Lung (tissue), 12 donors: ENCODE measurements around the gene DPH7. TPM values are rescaled to one million over a fixed set of nuclear protein-coding genes. Genes with fewer than 3 reads are reported as not detected.

Source experiments
- ATAC-seq: fragments of 200-7000 bp; cut with Tn5 transposase; one replicate; pipeline ENCODE4 v1.9.1; 2020; ENCODE audit warnings: moderate number of reproducible peaks; ENCODE audit not compliant: insufficient read depth, low FRiP score
- DNase-seq, 3 donors: peaks; one replicate each; pipeline ENCODE4 v3.0.0-alpha.2; 2013 to 2017
- H3K27ac ChIP-seq, 2 donors: one replicate each; pipeline ENCODE4 v1.5.1; 2013; ENCODE audit warnings: mild to moderate bottlenecking in 2 of 2, moderate library complexity in 2 of 2, control low read depth in 1 of 2, inconsistent platforms in 1 of 2, low read depth in 1 of 2, low read length in 1 of 2
- H3K27me3 ChIP-seq, 3 donors: one replicate each; pipeline ENCODE4 v1.5.1; 2013; ENCODE audit warnings: low read length in 2 of 3; ENCODE audit not compliant: control insufficient read depth in 3 of 3, insufficient read depth in 3 of 3
- H3K36me3 ChIP-seq, 4 donors: one replicate each; pipeline ENCODE4 v1.5.1; 2013; ENCODE audit warnings: low read length in 4 of 4, mild to moderate bottlenecking in 1 of 4, moderate library complexity in 1 of 4; ENCODE audit not compliant: control insufficient read depth in 4 of 4, insufficient read depth in 4 of 4
- H3K4me1 ChIP-seq, 5 donors: one replicate each; pipeline ENCODE4 v1.5.1; 2013; ENCODE audit warnings: low read length in 5 of 5, mild to moderate bottlenecking in 2 of 5, moderate library complexity in 1 of 5; ENCODE audit not compliant: control insufficient read depth in 5 of 5, insufficient read depth in 5 of 5
- H3K4me3 ChIP-seq: one replicate; pipeline ENCODE4 v1.5.1; 2013; ENCODE audit warnings: mild to moderate bottlenecking, control low read depth, moderate library complexity
- H3K9ac ChIP-seq, 2 donors: one replicate each; pipeline ENCODE4 v1.5.1; 2013; ENCODE audit warnings: low read length in 2 of 2, control low read depth in 1 of 2; ENCODE audit not compliant: insufficient read depth in 1 of 2
- H3K9me3 ChIP-seq, 4 donors: one replicate each; pipeline ENCODE4 v1.5.1; 2013; ENCODE audit warnings: low read length in 3 of 4, mild to moderate bottlenecking in 1 of 4, moderate library complexity in 1 of 4; ENCODE audit not compliant: control insufficient read depth in 4 of 4, insufficient read depth in 3 of 4
- CTCF ChIP-seq: IDR thresholded peaks from 2 replicates; pipeline ENCODE4 v1.5.1; 2012; ENCODE audit warnings: mild to moderate bottlenecking; ENCODE audit errors: control extremely low read depth, extremely low read depth
- WGBS, 2 donors: extraction: QIAGEN DNeasy Blood & Tissue Kit; methylation state at CpG; one replicate each; pipeline ENCODE4 v1.1.7; 2013; 5-methylcytosine and 5-hydroxymethylcytosine counted together
- polyA plus RNA-seq, 2 donors: library from polyadenylated mRNA; stranded (reverse); fragments of 200-250 nt; gene quantifications; one replicate each; pipeline ENCODE4 v1.2.1, GENCODE V29; 2013
- total RNA-seq, 2 donors: library from RNA; depleted of rRNA in 1 of 2; stranded (reverse); fragments of >200 nt in 1 of 2; gene quantifications; one replicate each; pipeline ENCODE4 v1.2.1, GENCODE V29; 2014 to 2021
- donor health status: control.
- donor health status: control.
- donor health status: Bipolar disorder and iron deficiency.
- donor health status: healthy.
- donor health status: DM: yes; HTN: yes; CAD: no.

The DPH7 gene
- total and polyA plus RNA-seq, 4 donors, result 23.6 to 36.5 (median 30.3) TPM

- no peaks in the 10 kb centered on the region for H3K27me3 ChIP-seq
- no peak overlapping the region for H3K9ac ChIP-seq
- no peak for ATAC-seq
- H3K9me3 ChIP-seq, result no peaks in the 10 kb centered on the region
- TF ChIP-seq CTCF, result no peak
- H3K4me1 ChIP-seq, result peaks cover 0 to 4% (median 0%) of the 10 kb centered on the region in 5 donors
- 93 to 97% methylated on average over 25 of the region's 25 CpGs for WGBS, 2 donors
- DNase-seq, result no peak
- no peak overlapping the region for H3K27ac ChIP-seq
- H3K4me3 ChIP-seq, result no peak overlapping the region
- peaks cover 0 to 8% (median 0%) of the 10 kb centered on the region in 4 donors for H3K36me3 ChIP-seq
Observed at GRCh38 chr9:137543237-137543963, 35.3 kb downstream of the DPH7 start.

- no peak for DNase-seq
- whole genome bisulfite sequencing, 2 donors, result 93 to 94% methylated on average over 20 of the region's 20 CpGs
- Histone ChIP-seq H3K9ac (no peak overlapping the region), H3K4me1 (peaks cover 0 to 4% (median 0%) of the 10 kb centered on the region in 5 donors), H3K9me3 (no peaks in the 10 kb centered on the region), H3K4me3 (no peak overlapping the region), H3K36me3 (peaks cover 0 to 8% (median 0%) of the 10 kb centered on the region in 4 donors), H3K27me3 (no peaks in the 10 kb centered on the region), H3K27ac (no peak overlapping the region)
- no peak for ATAC-seq
- TF ChIP-seq CTCF, result no peak
Observed at GRCh38 chr9:137542486-137542885, 36.2 kb downstream of the DPH7 start.

DNA sequence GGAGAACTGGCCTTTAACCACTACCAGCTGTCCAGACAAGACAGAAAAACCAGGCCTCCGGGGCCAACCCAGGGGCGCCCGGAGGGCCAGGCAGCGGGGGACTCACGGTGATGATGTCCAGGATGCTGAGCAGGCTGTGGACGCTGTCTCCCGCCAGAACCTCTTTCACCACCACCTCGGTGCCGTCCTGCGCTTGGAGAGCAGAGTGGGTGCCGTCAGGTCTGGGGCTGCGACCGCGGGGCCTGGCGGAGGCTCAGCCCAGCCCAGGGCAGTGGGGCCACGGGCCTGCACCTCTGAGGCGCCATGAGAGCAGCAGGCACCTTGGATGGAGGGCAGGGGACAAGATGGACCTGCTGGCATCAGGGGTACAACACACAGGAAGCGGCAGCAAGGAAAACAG lies 38.2 kb downstream of the DPH7 start:
- Histone ChIP-seq H3K9ac (no peak overlapping the region), H3K27me3 (no peaks in the 10 kb centered on the region), H3K27ac (no peak overlapping the region), H3K36me3 (peaks cover 0 to 8% (median 0%) of the 10 kb centered on the region in 4 donors), H3K9me3 (no peaks in the 10 kb centered on the region), H3K4me3 (no peak overlapping the region), H3K4me1 (peaks cover 0 to 4% (median 0%) of the 10 kb centered on the region in 5 donors)
- ATAC-seq (no peak), DNase-seq (no peak)
- TF ChIP-seq CTCF, result no peak
- WGBS, 2 donors, result 92 to 94% methylated on average over 18 of the region's 18 CpGs
